MG63 (cell line): ENCODE data around the gene THRB. TPM values are rescaled to one million over a fixed set of nuclear protein-coding genes. Genes with fewer than 3 reads are reported as not detected.

Source experiments
- DNase-seq: peaks from one replicate; pipeline ENCODE4 v3.0.0-alpha.2; 2020
- H3K27me3 ChIP-seq: fragments of 250-450 bp; sonication (Bioruptor Pico); 2 replicates; pipeline ENCODE4 v1.5.1; 2020; ENCODE audit warnings: mild to moderate bottlenecking, moderate library complexity
- H3K36me3 ChIP-seq: fragments of 250-450 bp; sonication (Bioruptor Pico); 2 replicates; pipeline ENCODE4 v1.5.1; 2020; ENCODE audit warnings: mild to moderate bottlenecking, moderate library complexity
- H3K4me3 ChIP-seq: fragments of 250-450 bp; sonication (Bioruptor Pico); 2 replicates; pipeline ENCODE4 v1.5.1; 2020; ENCODE audit warnings: mild to moderate bottlenecking, moderate library complexity
- H3K9me3 ChIP-seq: fragments of 250-450 bp; sonication (Bioruptor Pico); 2 replicates; pipeline ENCODE4 v1.5.1; 2020; ENCODE audit warnings: mild to moderate bottlenecking, moderate library complexity
- total RNA-seq: library from RNA; depleted of rRNA; stranded (reverse); fragments of >200 nt; shearing (Covaris generic); gene quantifications from 2 replicates; pipeline ENCODE4 v1.2.3, GENCODE V29; 2014; ENCODE audit warnings: low replicate concordance; rRNA removed

The THRB gene
- not detected in 2 replicates for total RNA-seq

DNA sequence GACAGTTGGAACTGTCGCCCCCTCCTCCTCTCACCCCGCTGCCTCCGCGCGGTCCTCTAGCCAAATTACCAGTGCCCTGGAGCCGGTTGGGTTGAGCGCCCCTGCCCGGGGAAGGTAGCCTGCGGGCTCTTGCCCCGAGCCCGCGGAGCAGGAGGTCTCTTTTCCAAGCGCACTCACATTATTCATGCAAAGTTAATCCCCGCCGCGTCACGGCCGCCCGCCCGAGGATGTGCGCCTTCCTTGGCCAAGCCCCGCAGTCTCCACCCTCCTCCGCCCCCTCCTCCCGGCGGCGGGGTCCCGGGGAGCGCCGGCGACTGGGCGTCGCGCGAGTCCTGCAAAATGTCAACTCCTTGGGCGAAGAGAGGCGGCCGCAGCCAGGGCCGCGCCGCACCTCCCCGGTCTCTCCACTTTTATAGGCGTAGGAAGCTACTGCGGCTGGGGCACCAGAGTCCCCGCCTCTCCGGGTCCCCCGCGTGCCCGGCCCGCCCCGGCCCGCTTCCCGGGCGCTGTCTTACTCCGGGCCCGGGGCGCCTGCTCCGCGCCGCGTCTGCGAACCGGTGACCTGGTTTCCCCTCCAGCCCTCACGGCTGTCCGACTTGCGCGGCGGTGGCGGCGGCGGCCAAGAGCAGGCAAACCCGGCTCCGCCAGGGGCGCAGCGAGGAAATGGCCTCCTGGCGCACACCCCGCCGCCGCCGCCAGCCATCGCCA lies at the start of gene THRB:
Gene THRB, minus strand, starts transcription at position 233 of the 708 bp plus-strand sequence.
- DNase-seq = peak; percentile 56
- Histone ChIP-seq H3K9me3 (no peaks in the 10 kb centered on the region), H3K4me3 (peak within 1 kb of the TSS; percentile 54), H3K27me3 (peaks cover 5% of the 10 kb centered on the region; the same call in 1 of the 2 replicates), H3K36me3 (no peaks in the 10 kb centered on the region)

DNA sequence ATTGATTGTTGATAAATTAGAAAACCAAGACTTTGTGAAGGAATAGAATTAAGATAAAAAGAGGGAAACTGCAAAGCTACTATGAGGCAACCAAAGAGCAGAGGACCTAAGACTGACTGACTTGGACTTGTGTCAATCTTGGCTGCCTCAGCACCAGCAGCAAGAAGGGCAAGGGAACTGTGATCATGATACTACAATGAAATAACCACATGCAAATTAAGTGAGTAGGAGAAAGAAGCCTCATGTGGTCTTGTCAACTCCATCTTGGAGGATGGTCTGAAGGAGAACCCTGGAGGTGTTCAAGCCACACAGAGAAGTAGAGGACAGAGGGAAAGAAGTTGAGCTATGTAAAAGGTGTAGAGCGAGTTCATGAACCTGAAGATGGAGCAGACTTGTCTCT lies 47.3 kb upstream of the THRB start:
- DNase-seq = no peak
- H3K36me3 ChIP-seq = no peaks in the 10 kb centered on the region
- H3K9me3 ChIP-seq = no peaks in the 10 kb centered on the region
- H3K27me3 ChIP-seq = no peaks in the 10 kb centered on the region
- H3K4me3 ChIP-seq = no peak overlapping the region

DNA sequence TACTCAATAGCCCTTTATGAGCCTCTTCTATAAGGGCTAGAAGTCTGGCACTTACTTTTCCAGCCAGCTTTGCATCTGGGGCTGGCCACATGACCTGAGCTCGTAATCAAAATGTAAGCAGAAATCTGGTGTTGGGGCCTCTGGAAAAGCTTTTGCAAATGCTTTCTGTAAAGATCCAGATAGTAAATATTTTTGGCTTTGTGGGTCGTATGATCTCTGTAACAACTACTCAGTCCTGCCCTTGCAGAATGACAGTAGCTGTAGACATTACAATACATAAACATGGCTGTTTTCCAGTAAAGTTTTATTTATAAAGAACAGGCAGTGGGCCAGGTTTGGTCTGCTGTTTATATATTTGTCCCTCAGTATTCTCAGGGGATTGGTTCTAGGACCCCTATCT lies 46.2 kb upstream of the THRB start:
- Histone ChIP-seq H3K36me3 (no peaks in the 10 kb centered on the region), H3K4me3 (no peak overlapping the region), H3K27me3 (no peaks in the 10 kb centered on the region), H3K9me3 (no peaks in the 10 kb centered on the region)
- DNase-seq = no peak

DNA sequence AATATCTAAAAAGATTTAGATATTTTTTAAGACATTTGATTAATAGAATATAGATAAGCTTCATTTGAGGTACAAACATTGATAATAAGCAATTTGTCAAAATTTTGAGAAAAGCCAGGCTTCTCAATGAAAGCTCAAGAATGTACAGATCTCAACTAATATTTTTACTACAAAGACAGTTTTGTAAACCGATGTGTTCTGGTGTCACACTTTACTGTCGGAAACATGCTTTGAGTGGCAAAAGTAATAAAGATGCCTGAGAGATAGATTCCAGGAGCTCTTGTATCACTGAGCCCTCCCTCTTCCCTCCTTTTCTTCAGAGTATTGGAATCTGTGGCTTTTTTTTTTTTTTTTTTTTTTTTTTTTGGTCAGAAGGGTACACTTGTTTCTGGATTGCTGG lies 45.0 kb upstream of the THRB start:
- H3K36me3 ChIP-seq = no peaks in the 10 kb centered on the region
- no peak overlapping the region for H3K4me3 ChIP-seq
- no peaks in the 10 kb centered on the region for H3K9me3 ChIP-seq
- no peaks in the 10 kb centered on the region for H3K27me3 ChIP-seq
- DNase-seq = no peak

DNA sequence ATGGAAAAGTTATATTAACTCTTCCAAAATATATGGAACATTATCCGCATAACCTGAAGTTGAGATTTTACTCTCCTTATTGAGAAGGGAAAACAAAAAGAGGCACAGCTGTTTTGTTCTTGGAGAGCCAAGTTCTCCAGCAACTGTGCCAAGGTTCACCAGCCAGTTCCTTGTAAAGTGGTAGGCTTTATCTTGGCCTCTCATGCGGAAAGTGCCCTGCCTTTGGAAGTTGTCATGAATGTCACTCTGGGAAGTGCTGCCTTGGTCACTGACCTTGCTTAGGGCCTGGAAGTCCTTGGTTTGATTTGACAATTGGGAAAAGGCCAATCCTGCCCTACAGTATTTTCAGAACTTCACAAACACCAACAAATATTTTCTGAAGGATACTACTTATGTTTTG lies 44.2 kb upstream of the THRB start:
- no peak for DNase-seq
- Histone ChIP-seq H3K4me3 (no peak overlapping the region), H3K36me3 (no peaks in the 10 kb centered on the region), H3K27me3 (no peaks in the 10 kb centered on the region), H3K9me3 (no peaks in the 10 kb centered on the region)

DNA sequence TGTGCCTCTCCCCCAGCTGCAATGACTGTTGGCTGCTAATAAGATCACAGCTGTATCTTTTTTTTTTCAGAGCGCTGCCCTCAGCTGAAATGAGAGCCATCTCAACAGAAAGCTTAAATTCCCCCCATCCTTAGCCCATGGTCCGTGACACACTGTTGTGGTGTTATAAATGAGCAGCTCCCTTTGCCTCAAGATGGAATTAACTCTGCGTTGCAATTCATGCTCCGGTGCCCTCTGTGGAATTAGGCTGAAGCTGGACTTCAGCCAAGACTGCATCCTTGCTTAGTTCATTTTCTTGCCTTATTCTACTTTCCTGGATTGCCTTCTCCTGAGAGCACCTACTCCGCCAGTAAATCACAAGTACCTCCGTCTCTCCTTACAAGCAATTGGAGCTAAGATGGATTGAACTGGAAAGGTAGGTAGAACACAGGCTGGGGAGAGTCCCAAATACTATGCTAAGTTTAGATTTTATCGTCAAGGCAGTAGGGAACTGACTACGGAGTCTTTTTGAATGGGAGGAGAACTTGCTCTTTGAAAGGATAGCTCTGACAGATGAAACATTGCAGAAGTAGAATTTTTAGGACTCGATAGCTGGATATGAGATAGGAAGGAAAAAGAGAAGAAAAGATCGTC lies 39.0 kb upstream of the THRB start:
- Histone ChIP-seq H3K27me3 (no peaks in the 10 kb centered on the region), H3K4me3 (no peak overlapping the region), H3K36me3 (no peaks in the 10 kb centered on the region), H3K9me3 (no peaks in the 10 kb centered on the region)
- no peak for DNase-seq

DNA sequence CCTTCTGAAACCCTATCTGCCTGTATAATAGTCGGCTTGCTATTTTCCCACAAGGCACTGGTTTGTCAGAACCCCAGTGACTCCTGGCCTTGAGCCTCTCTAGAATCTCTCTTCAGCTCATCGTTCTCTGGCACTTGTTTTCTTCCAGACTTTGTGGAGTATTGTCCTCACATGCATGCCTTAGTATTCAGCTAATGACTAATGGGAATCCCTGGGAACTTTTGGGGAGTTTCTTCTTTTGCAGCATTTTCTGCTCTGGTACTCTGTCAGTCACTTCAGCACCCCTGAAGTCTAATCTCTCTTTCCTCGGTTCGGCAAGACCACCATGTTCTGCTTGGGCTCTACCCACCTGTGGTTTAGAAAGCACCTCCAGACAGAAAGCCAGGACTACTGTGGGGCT lies 35.8 kb upstream of the THRB start:
- H3K36me3 ChIP-seq = no peaks in the 10 kb centered on the region
- DNase-seq = no peak

DNA sequence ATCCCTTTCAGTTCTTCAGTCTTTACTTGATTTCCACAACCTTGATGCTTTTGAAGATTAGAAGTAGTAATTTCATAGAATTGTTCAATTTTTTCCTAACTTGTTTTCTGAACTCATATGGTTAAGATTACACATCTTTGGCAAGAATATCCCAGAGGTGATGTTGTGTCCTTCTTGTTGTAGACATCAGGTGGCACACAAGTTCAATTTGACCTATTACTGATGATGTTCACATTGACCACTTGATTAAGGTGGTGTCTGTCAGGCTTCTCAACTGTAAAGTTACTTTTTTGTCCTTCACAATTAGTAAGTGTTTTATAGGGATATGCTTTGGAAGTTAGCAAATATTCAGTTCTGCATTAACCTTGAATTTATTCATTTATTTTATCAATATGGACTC lies 34.6 kb upstream of the THRB start:
- DNase-seq = no peak
- Histone ChIP-seq H3K27me3 (no peaks in the 10 kb centered on the region), H3K36me3 (no peaks in the 10 kb centered on the region), H3K9me3 (no peaks in the 10 kb centered on the region), H3K4me3 (no peak overlapping the region)

More for the DNA sequence above, 35.8 kb upstream of the THRB start:
- no peaks in the 10 kb centered on the region for H3K27me3 ChIP-seq
- no peaks in the 10 kb centered on the region for H3K9me3 ChIP-seq
- no peak overlapping the region for H3K4me3 ChIP-seq

DNA sequence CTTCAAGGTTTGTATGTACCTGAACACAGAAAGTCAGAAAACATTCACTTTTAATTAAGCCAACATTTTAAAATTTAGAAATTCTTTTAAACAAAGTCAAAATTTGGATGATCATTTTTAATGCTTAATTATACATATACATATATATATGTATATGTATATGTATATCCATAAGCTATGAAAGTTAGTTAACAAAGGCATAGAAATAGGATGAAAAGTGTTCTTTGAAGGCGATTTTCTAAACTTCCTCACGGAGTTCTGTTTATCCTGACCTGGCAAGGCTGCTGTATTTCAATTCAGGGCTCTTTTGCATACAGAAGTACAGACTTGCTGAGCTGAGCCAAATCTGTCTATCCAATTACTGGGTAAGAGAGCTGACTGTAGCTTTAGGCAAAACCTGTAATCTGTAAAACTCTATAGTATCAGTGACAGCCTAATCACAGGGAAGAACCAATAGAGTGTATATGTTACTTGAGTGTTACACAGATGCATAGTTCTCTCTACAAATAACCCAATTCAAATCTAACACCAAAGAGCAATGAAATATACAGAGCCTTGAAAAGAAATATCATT lies 32.1 kb upstream of the THRB start:
- Histone ChIP-seq H3K4me3 (no peak overlapping the region), H3K36me3 (no peaks in the 10 kb centered on the region), H3K9me3 (no peaks in the 10 kb centered on the region), H3K27me3 (no peaks in the 10 kb centered on the region)
- no peak for DNase-seq

DNA sequence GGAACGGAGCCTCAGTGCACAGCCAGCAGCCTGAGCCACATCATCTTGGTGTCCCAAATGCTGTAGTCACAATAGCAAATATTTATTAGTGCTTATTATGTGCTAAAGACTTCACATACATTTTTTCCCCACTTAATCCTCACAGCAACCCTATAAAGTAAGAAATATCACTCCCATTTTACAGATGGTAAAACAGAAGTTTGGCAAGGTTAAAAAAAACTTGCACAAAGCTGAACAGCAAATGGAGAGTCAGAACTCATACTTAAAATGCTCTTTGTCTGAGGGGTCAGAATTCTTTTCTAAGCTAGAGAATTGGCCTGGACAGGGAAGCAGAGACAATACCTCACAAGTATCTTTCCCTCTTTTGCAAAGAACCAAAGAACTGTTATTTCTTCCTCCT lies 30.9 kb upstream of the THRB start:
- no peak for DNase-seq
- Histone ChIP-seq H3K36me3 (no peaks in the 10 kb centered on the region), H3K4me3 (no peak overlapping the region)

DNA sequence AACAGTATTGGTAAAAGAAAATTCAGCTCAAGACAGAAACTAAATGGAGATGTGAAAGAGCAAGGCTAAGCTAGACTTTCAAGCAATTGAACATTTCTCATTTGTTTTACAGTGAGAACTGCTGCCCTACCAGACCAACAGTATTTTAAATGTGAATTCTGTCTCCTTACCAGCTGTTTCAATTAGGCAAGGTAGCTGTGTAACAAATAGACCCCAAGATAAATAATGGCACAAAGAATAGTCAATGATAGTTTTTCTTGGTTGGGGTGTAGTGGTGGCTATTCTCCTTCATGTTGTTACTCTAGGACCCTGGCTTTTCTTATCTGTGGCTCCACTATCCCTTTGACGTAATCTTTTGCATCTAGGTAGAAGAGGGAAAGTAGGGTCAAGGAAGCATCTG lies 30.4 kb upstream of the THRB start:
- Histone ChIP-seq H3K4me3 (no peak overlapping the region), H3K27me3 (no peaks in the 10 kb centered on the region; the same call in 1 of the 2 replicates), H3K36me3 (no peaks in the 10 kb centered on the region), H3K9me3 (no peaks in the 10 kb centered on the region)
- DNase-seq = no peak

More for the DNA sequence above, 30.9 kb upstream of the THRB start:
- H3K27me3 ChIP-seq = no peaks in the 10 kb centered on the region; the same call in 1 of the 2 replicates
- H3K9me3 ChIP-seq = no peaks in the 10 kb centered on the region

DNA sequence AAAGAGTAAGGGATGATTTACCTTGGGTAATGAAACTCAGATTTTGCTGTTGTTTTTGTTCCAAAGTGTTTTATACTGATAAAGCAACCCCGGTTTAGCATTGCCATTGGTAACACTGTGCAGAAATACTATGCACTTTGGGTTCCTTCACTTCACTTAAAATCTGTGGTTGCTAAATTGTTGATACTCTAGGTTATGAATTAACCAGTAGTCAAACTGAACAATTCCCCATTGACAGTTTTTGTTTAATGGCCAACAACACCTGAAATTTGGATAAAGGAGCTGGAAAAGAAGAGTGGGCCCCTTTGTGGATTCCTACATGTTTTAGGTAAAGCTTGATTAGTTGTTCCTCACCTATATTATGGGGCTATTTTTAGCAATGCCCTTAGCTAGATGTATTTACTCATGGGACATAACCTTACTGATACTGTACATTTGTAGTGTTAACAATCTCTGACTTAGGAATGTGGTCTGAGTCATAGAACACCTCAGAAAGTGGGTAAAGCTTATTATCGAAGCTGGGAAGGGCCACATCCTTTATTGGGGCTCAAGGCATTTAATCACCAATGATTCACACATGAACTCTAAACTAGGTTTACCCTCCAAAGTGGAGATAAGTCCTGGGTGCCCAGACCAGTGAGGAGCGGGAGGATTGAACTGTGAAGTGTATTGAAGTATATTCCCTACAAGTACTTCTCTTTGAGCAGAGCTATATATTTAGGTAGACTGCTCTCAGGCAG lies 29.5 kb upstream of the THRB start:
- no peak for DNase-seq
- H3K4me3 ChIP-seq = no peak overlapping the region
- no peaks in the 10 kb centered on the region for H3K36me3 ChIP-seq
- no peaks in the 10 kb centered on the region for H3K9me3 ChIP-seq
- H3K27me3 ChIP-seq = no peaks in the 10 kb centered on the region; the same call in 1 of the 2 replicates

DNA sequence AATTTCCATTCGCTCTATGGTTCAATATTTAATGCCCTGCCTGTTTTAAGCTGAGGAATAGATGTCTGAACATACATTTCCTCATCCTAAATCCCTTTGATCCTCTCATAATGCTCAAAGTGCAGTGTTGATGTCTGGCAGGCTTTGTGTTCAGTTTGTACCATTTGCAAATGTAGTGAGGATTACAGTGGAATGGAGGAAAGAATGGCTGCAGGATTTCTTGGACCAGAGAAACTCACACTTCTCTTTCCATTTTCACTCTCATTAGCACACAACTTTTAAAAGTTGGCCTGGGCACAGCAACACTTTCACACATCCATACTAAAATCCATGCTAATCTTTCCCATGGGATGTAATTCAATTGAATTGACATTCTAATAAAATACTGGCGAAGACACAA lies 28.6 kb upstream of the THRB start:
- Histone ChIP-seq H3K27me3 (no peaks in the 10 kb centered on the region; the same call in 1 of the 2 replicates), H3K36me3 (no peaks in the 10 kb centered on the region), H3K9me3 (no peaks in the 10 kb centered on the region), H3K4me3 (no peak overlapping the region)
- no peak for DNase-seq

DNA sequence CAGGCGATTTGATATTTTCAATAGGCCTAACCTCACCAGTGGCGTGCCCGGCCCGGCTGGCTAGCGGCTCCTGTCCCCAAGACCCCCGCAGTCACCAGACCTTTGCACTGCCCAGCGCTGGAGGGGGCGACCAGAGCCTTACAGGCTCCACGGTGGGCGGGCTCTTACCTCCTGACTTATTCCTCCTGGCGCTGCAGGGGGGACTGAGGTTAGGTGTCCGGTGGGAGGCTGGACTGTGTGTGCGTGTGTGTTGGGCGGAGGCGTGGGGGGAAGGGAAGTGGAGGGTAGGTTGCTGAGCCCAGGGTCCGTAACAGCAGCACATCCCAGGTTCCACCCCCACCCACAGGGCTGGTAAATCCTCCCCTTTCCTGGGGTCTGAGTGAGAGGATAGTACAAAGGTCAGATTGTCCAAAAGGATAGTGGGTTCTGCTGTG lies 27.5 kb upstream of the THRB start:
- Histone ChIP-seq H3K4me3 (peak overlapping the region; percentile 54), H3K27me3 (no peaks in the 10 kb centered on the region; the same call in 1 of the 2 replicates), H3K36me3 (no peaks in the 10 kb centered on the region), H3K9me3 (no peaks in the 10 kb centered on the region)
- no peak for DNase-seq

DNA sequence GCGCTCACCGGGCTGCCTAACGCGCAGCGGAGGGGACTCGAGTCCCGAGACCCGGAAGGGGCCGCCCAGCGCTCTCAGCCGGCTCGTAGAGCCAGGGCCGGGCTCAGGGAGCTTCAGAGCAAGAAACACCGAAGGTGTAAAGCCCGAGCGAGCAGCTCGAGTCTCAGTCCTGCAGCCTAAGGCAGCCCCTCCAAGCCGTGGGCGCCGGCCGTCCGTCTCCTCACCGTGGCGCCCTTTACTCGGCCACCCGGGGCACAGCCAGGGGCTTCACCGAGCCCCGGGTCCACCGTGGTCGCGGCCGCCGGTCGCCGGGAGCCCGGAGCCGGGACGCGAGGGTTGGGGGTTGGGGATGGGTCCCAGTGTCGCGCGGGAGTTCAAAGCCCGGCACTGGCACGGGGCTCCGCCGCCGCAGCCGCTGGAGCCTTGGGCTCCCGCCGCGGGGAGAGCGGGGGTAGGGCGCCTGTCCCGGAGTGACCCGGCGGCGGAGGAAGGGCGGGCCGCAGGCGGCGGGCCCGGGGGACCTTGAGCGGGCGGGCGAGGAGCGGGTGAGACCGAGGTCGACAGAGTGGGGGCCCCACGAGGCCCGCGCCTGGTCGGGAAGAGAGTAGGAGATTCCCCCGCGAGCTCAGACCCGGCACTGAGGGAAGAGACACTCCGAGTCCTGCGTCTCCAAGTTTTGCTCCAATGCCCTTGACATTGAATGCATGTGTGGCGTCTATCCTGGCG lies 26.9 kb upstream of the THRB start:
- no peaks in the 10 kb centered on the region; the same call in 1 of the 2 replicates for H3K27me3 ChIP-seq
- no peaks in the 10 kb centered on the region for H3K9me3 ChIP-seq
- no peaks in the 10 kb centered on the region for H3K36me3 ChIP-seq
- peak overlapping the region; percentile 54 for H3K4me3 ChIP-seq
- DNase-seq = peak; percentile 37

DNA sequence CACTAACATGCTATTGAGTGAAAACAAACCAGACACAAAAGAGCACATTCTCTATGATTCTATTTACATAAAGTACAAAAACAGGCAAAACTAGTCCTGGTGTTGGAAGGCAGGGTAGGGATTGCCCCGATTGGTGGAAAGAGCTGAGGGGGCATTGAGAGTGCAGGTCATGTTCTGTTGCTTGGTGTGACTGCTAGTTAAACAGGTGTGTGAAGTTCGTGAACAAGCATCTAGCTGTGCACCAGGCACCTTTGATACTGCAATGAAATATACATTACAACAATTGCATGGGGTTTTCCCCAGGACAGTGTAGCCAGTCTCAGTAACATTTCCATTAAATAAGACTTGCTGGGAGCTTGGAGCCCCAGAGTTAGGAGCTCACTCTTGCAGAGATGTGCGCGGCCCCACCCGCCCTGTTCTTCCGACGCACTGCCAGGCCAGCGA lies 26.3 kb upstream of the THRB start:
- Histone ChIP-seq H3K27me3 (no peaks in the 10 kb centered on the region; the same call in 1 of the 2 replicates), H3K36me3 (no peaks in the 10 kb centered on the region), H3K9me3 (no peaks in the 10 kb centered on the region), H3K4me3 (peak overlapping the region; percentile 54)
- no peak for DNase-seq
